ENCODE results near the gene LTBP3.

DNA sequence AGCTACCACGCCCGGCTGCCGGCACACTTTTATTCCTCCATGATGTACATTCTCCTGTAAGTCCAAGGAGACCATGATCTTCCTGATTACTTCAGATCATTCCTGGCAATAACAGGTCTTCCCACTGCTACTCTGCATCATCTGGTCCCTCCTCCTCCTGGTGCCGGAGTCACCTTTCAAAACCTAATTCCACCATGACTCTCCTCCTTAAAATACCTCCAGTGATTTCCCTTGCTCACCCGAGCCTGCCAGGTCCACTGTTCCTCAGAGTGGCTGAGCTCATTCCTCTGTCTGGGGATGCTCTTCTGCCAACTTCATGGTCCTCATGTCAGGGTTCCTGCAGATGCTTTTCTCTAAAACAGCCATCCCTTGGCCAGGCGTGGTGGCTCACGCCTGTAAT lies 3.9 kb upstream of the LTBP3 start:
- TF ChIP-seq CTCF (IDR thresholded peaks at IDR 0.05; ENCODE audit: low read depth, low read length, missing input control) (no peak), YY1 (IDR thresholded peaks at IDR 0.05) (no peak), RXRA (IDR thresholded peaks at IDR 0.05) (no peak), JUND (IDR thresholded peaks at IDR 0.05) (no peak), RAD21 (IDR thresholded peaks at IDR 0.05) (no peak)
- TF ChIP-seq, protein P1, sequence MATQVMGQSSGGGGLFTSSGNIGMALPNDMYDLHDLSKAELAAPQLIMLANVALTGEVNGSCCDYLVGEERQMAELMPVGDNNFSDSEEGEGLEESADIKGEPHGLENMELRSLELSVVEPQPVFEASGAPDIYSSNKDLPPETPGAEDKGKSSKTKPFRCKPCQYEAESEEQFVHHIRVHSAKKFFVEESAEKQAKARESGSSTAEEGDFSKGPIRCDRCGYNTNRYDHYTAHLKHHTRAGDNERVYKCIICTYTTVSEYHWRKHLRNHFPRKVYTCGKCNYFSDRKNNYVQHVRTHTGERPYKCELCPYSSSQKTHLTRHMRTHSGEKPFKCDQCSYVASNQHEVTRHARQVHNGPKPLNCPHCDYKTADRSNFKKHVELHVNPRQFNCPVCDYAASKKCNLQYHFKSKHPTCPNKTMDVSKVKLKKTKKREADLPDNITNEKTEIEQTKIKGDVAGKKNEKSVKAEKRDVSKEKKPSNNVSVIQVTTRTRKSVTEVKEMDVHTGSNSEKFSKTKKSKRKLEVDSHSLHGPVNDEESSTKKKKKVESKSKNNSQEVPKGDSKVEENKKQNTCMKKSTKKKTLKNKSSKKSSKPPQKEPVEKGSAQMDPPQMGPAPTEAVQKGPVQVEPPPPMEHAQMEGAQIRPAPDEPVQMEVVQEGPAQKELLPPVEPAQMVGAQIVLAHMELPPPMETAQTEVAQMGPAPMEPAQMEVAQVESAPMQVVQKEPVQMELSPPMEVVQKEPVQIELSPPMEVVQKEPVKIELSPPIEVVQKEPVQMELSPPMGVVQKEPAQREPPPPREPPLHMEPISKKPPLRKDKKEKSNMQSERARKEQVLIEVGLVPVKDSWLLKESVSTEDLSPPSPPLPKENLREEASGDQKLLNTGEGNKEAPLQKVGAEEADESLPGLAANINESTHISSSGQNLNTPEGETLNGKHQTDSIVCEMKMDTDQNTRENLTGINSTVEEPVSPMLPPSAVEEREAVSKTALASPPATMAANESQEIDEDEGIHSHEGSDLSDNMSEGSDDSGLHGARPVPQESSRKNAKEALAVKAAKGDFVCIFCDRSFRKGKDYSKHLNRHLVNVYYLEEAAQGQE (IDR thresholded peaks at IDR 0.05), result no peak

All from liver (tissue), 3 donors.